GM21515 (cell line): ENCODE data around the gene IGF2.

Source experiments
- ATAC-seq: cut with Tn5 transposase; IDR thresholded peaks from one replicate; pipeline ENCODE4 v1.9.1; 2021; ENCODE audit not compliant: unreplicated experiment

IGF2 gene

DNA sequence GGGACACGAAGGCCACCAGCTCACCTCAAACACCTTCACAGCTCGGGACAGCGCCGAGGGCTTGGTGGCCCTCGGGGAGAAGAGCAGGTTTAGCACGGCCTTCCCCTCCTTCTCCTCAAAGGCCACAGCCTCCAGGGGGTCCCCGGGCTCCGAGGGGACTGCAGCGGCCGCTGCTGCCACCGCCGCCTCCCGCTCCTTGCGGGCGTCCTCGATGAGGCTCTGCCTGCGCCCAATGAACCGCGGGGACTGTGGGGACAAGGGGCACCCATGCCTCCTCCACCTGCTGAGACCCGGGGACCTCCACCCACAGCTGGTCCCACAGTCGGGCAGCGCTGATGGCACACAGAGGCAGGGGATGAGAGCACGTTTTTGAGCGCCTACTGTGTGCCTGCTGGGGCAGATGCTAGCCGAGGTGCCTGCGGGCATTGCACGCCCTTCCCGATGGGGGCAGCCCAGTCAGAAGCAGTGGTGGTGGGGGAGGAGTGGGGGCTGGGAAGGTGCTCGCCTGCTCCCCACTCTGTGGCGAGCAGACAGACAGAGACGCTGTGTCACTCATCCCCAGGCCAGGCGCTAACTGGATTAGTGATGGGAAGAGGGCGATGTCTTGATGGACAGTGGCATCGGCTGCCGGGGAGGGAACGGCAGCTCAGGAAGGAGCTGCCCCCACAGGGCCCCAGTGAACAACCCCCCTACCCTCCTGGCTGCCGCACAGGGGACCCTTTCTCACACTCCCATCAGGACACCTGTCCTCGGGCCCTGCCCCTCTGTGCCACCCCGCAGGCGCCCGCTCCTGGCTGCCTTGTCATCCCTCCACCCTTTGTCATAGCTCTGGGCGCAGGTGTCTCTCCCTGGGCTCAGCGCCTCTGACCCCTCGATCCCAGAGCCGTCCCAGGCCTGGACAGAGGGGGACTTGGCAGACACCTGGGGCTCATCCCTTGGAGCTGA lies 30.7 kb upstream of the IGF2 start:
- ATAC-seq, result no peak

DNA sequence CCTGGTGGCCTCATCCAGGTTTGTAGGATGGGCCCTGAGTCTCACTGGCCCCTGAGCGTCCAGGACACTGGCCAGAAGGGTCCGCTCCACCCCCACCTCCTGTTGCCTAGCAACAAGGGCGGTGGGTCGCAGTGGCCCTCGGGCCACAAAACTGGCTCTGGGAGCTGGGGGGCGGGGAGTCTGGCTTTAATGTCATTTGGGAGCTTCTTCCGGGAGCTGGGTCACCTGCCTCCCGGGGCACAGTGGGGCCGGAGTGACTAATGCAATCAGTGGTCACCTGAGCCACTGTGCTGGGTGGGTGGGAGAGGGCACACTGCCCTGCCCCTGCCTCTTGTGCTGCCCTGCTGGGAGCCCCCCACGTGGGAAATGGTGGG lies 29.8 kb upstream of the IGF2 start:
- no peak for ATAC-seq

DNA sequence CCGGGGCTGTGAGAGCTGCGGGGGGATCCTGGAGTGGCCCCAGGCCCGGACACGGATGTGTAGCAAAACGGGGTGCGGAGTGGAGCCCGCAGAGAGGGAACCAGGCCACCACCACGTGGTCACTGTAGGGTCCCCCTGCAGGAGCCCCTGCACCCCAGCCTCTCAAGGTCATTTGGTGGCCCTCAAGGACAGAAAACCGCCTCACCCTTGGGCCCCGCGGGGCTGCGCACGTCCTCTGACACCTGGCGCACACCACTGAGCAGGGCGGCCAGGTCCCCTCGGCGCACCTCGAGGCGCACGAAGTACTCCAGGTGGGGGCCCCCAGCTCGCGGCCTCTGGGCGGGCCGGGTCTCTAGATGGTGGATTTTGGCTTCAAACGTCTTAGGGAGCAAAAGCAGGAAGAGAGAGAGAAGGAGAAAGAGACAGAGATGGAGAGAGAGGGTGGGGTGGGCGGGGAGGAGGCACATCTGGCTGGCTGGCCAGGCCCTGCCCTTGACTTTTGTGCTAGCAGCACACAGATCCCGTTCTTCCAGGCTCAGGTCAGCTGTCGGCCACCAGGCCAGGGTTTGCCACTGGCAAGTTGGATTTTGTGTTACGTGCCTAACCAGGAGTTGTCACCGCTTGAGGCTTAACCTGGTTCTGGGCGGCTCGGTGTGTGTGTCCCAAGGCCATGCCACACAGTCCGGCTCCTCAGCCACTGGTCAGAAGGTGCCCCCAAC lies 29.3 kb upstream of the IGF2 start:
- ATAC-seq, result no peak

DNA sequence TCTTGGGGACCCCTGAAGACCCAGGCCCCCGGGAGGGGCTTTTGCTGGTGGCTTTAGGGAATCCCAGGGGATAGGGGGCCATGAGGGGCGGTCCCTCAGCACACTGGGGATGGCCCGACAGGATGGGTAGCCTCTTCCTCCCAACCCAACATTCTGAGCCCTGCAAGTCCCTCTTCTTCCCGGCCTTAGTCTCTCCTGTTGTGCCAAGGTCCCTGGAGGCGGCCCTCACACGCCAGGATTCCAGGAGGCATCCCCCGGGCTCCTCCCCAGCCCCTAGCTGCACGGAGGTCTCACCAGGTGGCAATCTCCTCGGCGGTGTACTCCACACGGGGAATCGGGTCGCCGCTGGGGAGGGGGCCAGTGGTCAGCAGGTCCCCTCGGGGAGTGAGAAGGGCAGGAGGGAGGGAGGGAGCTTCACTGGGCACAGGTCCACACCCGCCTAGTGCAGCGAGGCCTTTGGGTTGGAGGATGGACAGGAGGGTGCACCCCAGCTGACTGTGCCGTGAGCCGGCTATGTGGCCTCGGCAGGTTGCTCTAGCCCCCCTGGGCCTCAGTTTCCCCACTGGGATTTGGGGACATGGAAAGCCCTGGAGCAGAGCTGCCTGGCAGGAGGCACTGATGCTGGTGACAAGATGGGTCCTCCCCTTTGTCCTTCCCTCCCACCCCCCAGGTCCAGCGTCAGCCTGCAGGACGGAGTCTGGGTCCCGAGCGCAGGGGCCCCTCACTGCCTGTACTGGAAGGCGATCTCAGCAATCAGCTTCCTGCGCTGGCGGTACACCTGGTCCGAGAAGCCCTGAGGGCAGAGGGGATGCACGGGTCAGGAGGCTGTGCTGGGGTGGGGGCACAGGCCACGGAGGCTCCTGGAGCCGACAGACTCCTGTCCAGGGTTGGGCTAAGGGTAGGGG lies 28.2 kb upstream of the IGF2 start:
- no peak for ATAC-seq

DNA sequence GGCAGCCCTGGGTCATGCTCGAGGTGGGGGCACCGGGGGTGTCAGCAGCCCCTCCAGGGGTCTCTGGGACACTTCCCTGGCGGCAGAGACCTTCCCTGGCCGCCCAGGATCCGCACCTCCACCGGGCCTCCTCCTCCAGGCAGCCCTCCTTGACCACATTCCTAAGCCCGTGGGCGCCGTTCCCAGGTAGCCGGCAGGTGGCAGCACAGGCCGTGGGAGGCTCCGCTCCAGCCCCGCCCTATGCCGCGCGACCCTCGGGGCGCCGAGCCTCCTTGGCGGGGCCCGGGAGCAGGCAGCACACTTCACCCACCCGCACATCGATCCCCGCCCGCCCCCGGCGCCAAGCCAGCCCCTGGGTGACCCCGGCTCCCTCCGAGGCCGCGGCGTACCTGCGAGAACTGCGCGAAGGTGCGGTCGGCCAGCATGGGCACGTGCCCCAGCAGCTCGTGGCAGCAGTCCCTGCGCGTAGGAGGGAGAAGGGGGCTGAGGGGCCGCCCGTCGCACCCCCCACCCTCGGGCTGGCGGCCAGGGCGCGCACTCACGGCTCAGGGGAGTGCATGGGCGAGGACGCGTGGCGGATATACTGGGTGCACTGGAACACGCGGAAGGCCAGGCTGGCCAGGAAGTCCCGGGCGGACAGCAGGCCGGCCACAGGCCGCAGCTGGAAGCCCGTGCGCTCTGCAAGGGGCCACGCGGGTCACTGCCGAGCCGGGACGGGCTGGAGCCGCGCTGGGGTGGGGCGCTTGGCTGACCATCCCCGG lies 27.1 kb upstream of the IGF2 start:
- ATAC-seq, result no peak

DNA sequence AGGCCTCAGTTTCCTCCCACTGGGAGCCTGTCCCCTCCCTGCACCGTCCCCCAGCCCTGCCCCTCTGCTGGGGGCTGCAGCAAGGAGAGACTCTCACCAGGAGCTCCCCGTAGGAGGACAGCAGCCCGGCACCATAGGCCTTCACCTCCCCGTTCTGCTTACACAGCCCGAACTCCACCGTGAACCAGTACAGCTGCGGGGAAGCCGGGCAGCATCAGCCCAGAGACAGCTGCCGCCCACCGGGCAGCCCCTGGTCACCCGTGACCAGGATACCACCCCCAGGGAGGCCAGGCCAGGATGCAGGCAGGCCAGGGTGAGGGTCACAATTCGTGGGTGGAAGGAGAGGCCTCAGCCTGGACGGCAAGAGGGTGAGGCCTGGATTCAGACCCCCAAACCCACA lies 26.4 kb upstream of the IGF2 start:
- no peak for ATAC-seq

DNA sequence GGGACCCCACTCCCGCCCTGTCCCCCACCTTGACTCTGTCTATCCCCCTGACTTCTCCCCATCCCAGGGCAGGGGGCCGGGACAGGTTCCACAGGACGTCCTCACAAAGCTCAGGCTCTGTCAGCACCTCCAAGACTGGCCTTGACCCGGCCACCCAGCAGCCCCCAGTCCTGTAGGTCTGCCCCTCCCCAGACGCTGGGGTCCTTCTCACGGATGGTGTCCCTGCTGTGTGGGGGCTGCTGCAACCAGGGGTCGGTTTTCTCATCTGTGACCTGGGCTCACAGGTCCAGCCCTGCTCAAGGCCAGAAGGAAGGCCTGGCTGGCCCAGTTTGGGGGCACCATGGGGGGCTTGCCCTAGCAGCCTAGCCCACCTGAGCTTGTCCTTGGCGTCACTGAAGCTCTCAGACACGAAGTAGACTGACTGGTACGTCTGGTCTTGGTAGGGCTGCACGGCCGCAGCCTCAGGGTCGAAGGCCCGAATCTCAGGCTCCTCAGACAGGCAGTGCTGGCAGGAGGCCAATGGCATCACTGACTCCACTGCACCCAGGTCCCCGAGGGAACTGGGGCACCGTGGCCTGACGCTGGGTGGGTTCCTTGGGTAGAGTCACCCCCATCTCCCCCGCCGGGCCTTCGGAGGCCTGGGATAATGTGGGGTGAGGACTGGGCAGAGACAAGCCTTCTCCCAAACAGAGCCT lies 25.8 kb upstream of the IGF2 start:
- no peak for ATAC-seq

DNA sequence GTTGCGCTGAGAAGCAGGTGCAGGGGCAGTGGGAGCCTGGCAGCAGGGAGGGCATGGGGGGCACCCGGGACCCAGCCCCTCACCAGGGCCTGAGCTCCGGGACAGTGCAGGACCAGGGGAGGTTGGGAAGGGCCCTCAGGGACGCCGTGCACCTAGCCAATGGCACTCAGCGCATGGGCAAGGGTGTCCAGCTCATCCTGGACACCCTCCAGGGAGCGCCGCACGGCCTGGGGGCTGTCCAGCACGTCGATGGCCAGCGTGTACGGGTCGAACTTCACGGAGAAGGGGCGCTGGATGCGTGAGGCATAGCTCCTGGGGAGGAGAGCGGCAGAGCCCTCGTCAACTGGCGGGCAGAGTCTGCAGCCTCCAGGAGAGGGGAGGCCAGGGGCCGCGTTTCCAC lies 24.9 kb upstream of the IGF2 start:
- no peak for ATAC-seq

DNA sequence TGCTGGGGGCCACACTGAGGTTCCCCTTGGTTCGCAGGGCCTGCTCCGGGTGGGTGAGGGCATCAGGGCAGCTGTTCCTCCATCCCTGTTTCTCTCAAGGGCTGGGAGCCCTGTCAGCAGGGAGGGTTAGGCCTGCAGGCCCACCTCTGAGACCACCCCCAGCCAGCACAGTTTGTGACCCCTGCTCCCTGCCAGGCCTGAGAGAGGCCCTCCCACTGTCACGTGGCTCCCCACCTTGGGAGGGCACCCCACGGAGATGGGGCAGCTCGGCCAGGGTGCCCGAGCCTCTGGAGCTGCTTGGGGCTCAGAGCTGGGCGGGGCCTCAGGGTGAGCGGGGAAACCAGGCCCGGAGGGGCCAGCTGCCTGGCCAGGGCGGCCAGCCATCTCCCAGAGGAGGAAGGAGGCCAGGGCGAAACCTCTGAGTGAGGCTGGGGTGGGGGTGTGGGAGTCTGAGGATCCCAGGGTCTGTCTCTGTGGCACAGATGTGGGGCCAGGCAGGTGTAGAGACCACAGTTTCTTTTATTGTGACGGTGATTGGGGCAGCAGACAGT lies 24.3 kb upstream of the IGF2 start:
- no peak for ATAC-seq

DNA sequence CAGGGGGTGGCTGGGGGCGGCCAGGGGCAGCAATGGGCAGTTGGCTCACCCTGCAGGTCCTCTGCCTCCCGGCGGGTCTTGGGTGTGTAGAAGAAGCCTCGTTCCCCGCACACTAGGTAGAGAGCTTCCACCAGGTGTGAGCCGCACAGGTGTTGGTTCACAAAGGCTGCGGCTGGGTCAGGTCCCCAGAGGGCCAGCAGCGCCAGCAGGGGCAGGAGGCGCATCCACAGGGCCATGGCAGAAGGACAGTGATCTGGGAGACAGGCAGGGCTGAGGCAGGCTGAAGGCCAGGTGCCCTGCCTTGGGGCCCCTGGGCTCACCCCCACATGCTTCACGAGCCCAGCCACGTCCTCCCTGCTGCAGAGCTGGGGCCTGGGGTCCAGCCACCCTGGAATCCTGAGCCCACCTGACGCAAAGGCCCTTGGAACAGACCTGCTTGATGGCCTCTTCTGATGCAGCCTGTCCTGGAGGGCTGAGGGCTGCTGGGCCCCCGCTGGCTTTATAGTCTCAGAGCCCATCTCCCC lies 21.6 kb upstream of the IGF2 start, which contains the start of gene INS:
Gene INS, minus strand, starts transcription at position 474 of the 524 bp plus-strand sequence. Its CDS starts 238 bp downstream, at position 236.
- ATAC-seq, result no peak

DNA sequence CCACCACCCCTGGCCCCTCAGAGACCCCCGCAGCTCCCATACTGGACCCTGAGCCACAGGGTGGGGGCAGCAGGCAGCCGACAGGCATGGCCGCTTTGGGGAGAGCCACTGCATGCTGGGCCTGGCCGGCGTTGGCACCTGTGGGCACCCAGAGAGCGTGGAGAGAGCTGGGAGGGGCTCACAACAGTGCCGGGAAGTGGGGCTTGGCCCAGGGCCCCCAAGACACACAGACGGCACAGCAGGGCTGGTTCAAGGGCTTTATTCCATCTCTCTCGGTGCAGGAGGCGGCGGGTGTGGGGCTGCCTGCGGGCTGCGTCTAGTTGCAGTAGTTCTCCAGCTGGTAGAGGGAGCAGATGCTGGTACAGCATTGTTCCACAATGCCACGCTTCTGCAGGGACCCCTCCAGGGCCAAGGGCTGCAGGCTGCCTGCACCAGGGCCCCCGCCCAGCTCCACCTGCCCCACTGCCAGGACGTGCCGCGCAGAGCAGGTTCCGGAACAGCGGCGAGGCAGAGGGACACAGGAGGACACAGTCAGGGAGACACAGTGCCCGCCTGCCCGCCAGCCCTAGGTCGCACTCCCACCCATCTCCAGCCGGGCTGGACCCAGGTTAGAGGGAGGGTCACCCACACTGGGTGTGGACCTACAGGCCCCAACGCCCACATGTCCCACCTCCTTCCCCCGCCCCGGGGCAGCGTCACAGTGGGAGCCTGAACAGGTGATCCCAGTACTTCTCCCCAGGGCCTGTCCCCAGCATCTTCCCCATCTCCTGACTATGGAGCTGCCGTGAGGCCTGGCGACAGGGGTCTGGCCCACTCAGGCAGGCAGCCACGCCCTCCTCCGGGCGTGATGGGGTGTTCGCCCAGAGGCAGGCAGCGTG lies 20.6 kb upstream of the IGF2 start:
- ATAC-seq, result no peak

DNA sequence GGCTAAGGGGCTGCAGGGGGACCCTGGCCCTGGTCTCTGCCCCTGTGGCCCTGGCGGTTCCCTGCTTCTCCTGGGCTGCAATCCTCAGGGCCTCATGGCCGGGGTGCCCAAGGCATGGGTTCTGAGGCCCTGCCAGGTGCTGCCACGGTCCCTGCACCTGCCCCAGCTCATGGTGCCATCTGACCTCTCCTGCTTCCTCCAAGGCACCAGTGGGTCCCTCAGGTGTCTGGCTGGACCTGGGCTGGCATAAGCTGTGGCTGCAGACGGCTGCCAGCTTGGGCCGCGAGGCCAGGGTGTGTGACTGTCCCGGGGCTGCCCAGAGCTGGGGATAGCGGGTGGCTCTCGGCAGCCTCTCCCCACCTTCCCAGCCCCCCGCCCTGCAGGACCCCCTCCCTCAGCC lies 19.8 kb upstream of the IGF2 start:
- ATAC-seq, result no peak

DNA sequence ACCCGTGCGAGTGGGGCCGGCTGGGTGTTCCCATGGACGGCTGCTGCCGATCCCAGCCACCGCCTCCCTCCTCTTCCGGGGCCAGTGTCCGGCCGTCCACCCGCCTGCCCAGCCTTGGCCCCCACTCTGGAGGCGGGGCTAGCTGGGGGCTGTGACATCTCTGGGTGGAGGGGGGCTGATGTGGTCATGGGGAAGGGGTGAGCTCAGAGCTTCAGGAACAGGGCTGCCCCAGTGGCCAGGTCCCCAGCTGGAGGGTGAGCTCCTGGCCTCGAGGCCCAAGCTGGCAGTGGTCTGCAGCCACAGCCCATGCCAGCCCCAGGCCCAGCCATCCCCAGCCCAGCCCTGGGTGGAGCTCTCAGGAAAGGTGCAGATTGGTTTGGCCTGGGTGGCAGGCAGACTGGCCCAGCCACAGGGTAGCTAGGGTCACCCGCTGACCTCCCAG lies 19.1 kb upstream of the IGF2 start:
- no peak for ATAC-seq

DNA sequence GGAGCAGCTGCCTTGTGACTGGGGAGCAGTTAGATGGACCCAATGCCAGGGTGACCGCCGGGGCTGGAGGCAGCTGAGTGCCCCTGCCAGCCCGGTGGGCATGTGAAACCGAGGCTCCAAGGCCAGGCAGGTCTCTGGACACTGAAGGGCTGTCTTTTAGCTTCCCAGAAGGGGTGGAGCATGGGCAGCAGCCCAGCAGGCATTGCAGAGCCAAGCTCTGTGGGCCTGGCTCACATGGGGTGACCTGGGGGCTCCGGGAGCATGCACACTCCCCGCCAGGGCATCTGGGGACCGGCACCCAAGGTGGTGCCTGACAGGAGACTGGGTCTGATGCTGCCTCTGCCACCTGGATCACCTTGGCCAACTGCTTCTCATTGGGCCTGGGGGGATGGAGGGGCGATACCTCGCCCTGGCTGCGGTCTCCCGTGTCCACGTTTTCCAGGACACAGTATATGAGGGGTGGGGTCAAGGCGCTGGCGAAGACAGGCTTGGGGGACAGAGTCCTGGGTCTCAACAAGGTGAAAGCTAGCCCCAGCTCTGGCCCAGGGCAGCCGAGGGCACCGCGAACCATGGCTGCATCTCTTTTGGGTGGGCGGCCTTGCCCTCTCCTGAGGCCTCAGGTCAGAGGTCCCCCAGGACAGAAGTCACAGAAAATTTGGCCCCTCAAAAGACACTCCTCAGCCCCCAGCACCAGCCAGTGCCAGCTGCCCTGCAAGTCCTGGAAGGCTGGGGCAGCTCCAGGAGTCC lies 18.3 kb upstream of the IGF2 start:
- ATAC-seq, result no peak

DNA sequence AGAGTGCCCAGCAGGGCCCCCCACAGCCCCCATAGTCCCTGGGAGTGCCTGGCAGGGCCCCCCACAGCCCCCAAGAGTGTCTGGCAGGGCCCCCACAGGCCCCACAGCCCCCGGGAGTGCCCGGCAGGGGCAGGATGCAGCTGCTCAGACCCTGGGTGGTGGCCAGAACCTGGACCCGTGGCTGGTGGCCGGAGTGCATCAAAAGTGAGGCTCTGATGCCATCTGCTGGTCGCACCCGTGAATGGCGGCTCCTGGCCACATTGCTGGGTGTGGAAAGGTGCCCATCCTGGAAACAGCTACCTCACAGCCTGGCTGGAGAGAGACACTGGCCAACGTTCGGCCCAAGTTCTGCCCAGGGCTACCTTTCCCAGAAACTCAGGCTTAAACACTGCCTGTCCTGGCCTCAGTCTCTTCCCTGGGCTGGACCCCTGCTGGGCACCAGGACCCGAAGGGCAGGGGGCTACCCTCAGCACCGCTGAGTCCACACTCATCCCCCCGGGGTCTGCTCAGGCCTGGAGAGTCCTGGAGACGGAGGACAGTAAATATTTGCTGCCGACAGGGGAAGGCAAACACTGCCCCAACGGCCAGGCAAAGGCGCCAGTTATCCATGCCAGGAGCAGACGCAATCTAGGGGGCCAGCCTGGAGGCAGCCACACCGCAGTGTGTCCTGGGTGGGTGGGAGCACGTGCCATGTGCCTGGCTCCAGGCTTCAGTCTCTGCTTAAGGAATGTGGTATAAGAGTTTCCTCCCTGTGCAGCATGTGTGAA lies 17.4 kb upstream of the IGF2 start:
- no peak for ATAC-seq

DNA sequence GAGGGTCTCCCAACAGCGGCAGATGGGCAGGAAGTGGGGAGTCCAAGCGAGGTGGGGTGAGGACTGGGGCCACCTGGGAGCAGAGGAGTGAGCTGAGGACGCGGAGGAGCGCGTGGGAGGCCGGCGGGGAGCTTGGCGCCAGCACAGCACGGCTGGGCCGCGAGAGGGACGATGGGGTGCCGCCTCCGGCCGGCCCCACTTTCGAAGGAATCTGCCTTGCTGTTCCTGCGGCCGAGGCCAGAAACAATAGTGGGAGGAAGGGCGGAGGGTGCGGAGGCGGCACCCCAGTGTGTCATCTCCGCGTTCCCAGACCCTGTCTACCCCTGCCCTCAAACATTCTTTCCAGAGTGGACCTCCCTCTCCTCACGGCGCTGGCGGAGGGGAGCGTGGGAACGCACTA lies 16.3 kb upstream of the IGF2 start:
- no peak for ATAC-seq

DNA sequence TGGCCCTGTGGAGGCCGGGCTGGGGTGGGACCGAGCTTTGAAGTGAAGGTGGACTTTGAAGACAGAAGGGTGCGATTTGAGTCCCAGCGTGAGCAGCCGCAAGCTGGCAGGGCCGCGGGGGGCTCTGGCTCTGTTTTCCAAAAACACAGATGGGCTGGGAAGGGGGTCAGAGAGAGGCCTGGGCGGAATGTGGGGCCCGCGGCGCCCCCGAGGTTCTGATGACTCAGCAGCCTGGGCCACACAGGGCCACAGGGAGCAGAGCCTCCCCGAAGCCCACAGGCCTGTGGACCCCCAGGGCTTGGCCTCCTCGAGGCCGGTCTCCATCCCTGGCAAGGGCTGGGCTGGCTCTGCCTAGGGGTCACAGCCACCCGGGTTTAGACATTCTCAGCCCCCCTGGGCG lies 15.7 kb upstream of the IGF2 start:
- ATAC-seq, result no peak
